Right cardiac atrium (tissue), 5 donors: ENCODE results near the gene SELENBP1. TPM values are rescaled to one million over a fixed set of nuclear protein-coding genes. Genes with fewer than 3 reads are reported as not detected.

Source experiments
- ATAC-seq, 2 donors: fragments of 200-7000 bp; cut with Tn5 transposase; one replicate each; pipeline versions ENCODE4 v1.8.0 to v1.9.1; 2020; ENCODE audit warnings: moderate library complexity in 2 of 2, mild to moderate bottlenecking in 1 of 2
- DNase-seq, 3 donors: peaks; one replicate each; pipeline ENCODE4 v3.0.0-alpha.2; 2020
- H3K27ac ChIP-seq: one replicate; pipeline ENCODE4 v1.5.1; 2013; ENCODE audit warnings: mild to moderate bottlenecking, low read length, control low read depth, moderate library complexity
- H3K27me3 ChIP-seq: one replicate; pipeline ENCODE4 v1.6.1; 2013; ENCODE audit not compliant: control insufficient read depth, insufficient read depth
- H3K4me1 ChIP-seq: one replicate; pipeline ENCODE4 v1.6.1; 2013; ENCODE audit warnings: low read length; ENCODE audit not compliant: control insufficient read depth, insufficient read depth
- H3K4me3 ChIP-seq: one replicate; pipeline ENCODE4 v1.5.1; 2013; ENCODE audit warnings: low read length, control low read depth
- H3K9me3 ChIP-seq: one replicate; pipeline ENCODE4 v1.6.1; 2013; ENCODE audit warnings: low read length; ENCODE audit not compliant: control insufficient read depth
- WGBS: extraction: QIAGEN DNeasy Blood & Tissue Kit; methylation state at CpG from one replicate; pipeline ENCODE4 v1.1.7; 2013; 5-methylcytosine and 5-hydroxymethylcytosine counted together
- intact Hi-C, 4 donors: fragments of 100-400 bp; cut with DNase I; formaldehyde crosslinking; loops; one replicate each; pipeline versions ENCODE4 v1.11.0 to v1.14.0; 2022 to 2023
- polyA plus RNA-seq: library from polyadenylated mRNA; stranded (reverse); fragments of 200-250 nt; gene quantifications from one replicate; pipeline ENCODE4 v1.2.3, GENCODE V29; 2013
- total RNA-seq, 4 donors: library from RNA; stranded (reverse); fragmentation: NEBNext Ultra II Directional; extraction: Animal tissue kit (Norgen Biotek cat#: 25700); gene quantifications; one replicate each; pipeline ENCODE4 v1.2.1, GENCODE V29; 2021
- donor health status: healthy with polysubstance abuse.
- donor health status: DM: no; HTN: yes; CAD: no.
- donor health status: DM: no; HTN: no; CAD: no.
- donor health status: DM: no; HTN: yes; CAD: no; lungs with severe emphysema.
- donor health status: DM: yes; HTN: yes; CAD: no.

SELENBP1 gene
- total and polyA plus RNA-seq, 5 donors: 31.1 to 65.9 (median 56.4) TPM

DNA sequence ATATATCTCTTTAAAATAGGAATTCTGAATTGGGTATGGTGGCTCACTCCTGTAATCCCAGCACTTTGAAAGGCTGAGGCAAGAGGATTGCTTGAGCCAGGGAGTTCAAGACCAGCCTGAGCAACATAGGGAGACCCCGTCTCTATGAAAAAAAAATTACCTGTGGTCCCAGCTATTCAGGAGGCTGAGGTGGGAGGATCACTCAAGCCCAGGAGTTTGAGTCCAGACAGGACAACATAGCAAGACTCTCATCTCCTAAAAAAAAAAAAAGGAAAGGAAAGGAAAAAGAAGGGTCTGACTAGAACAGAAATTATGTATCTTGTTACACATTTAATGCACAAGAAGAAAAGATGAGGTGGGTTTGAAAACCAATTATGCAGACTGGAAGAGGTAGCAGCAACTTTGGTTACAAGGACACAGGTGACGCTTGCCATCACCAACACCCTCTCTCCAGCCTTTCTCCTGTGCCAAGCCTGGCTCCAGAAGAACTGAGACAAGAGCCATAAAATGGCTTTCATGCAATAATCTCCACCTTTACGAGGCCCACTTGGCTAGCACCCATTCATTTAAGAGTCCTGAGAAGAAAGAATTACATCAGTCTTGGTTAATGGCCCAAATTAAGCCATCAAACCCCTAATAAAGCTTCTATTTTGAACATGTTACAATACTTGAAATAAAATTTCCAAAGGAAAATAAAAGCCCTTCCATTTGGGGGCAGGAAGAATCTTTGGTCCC lies 4.8 kb upstream of the SELENBP1 start:
- intact Hi-C loops: no loop called here
- no peaks in the 10 kb centered on the region for H3K27me3 ChIP-seq

DNA sequence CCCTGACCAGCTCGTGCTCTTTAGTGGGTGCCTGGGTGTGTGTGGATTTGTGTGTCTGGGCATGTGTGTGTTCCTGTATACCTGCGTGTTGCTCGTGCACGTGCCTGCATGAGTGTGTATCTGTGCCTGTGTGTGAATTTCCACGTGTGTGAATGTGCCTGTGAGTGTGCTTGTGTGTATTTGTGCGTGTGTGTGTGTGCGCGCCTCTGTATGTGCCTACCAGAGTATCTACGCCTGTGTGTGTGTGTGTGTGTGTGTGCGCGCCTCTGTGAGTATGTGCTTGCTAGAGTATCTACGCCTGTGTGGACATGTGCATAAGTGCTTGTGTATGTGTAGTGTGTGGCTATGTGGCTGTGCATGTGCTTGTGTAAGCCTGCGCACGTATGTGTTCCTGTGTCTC lies 691 bp upstream of the SELENBP1 start:
- Histone ChIP-seq H3K4me3 (no peak overlapping the region), H3K27ac (no peak overlapping the region), H3K4me1 (peaks cover 3% of the 10 kb centered on the region), H3K9me3 (no peaks in the 10 kb centered on the region), H3K27me3 (no peaks in the 10 kb centered on the region)
- no peak for ATAC-seq
- intact Hi-C loops: no loop called here
- DNase-seq: no peak
- 92% methylated on average over 14 of the region's 14 CpGs for WGBS

More for the DNA sequence above, 4.8 kb upstream of the SELENBP1 start:
- ATAC-seq: no peak
- H3K4me3 ChIP-seq: no peak overlapping the region
- no peak for DNase-seq
- whole genome bisulfite sequencing: 73% methylated on average over 3 of the region's 3 CpGs
- no peaks in the 10 kb centered on the region for H3K4me1 ChIP-seq
- no peaks in the 10 kb centered on the region for H3K9me3 ChIP-seq
- H3K27ac ChIP-seq: no peak overlapping the region

DNA sequence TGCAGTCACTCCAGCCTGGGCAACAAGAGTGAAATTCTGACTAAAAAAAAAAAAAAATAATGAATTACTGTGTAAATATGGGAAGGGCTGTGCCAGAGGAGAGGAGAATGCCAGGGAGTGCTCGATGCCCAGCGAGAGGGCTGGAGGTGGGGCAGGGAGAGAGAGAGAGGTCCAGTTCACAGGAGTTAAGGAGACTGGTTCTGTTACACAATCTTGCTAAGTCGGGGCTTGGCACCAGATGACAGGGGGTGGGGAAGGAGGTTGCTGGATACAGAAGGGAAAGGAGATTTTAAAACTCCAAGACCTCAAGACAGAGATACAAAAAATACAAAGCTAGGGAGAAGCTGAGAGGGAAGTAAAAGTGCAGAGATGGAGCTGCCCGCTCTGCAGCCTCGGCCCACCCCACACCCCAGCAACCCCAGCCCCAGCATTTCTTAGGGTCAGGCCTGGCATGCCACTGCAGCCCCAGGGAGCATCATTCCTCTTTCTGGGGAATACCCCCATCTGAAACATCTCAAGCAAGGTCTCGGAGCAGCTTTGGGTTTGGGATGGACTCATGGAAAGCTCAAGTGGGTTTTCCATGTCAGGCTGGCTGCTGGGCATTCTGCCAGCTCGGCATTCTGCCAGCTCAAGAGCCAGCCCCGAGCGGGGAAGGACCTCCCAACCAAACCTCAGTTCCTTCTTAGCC lies 991 bp downstream of the SELENBP1 start:
- H3K4me3 ChIP-seq: peak overlapping the region; percentile 60
- H3K27me3 ChIP-seq: no peaks in the 10 kb centered on the region
- no peaks in the 10 kb centered on the region for H3K9me3 ChIP-seq
- 19% methylated on average over 9 of the region's 9 CpGs for WGBS
- peak; percentile 61 to 66 for ATAC-seq
- H3K27ac ChIP-seq: peak overlapping the region; percentile 84
- peak; percentile 78 to 93 (median 88) for DNase-seq
- peaks cover 3% of the 10 kb centered on the region for H3K4me1 ChIP-seq
- intact Hi-C loops: no loop called here

DNA sequence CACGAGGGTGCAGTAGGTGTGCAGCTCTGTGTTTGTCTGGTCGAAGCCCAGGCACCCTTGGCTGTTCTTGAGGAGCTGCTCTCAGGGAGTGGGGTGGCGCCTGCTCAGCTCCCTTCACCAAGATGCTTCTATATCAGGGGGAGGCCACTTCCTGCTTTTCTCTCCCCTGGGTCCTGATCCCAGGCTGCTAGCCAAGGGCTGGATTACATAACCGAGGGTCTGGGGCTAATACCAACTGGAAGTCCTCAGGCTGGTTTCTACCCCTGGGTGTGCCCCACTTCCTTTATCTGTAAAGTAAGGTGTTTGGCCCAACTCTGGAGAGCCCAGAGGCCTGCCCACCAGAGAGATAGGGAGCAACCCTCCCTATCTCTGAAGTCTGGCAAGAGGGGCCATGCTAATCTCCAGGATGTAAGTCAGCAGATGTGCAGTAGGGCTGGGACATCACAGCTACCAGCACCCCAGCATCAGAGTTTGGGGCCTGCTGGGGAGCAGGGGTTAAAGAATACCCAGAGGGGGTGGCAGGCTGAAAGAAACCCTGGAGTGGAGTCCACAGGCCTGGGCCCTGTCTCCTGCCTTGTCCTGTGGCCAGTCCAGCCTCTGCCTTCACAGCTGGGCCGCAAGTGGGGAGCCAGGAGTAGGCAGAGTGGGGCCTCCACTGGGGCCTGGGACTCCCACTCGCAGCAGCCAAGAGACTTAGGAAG lies 2.1 kb downstream of the SELENBP1 start:
- Histone ChIP-seq H3K4me1 (peaks cover 3% of the 10 kb centered on the region), H3K4me3 (no peak overlapping the region), H3K9me3 (no peaks in the 10 kb centered on the region), H3K27me3 (no peaks in the 10 kb centered on the region), H3K27ac (peak overlapping the region; percentile 25)
- peak; percentile 20 to 23 for ATAC-seq
- intact Hi-C loops: no loop called here
- peak; percentile 63 to 89 (median 89) for DNase-seq
- 37% methylated on average over 6 of the region's 6 CpGs for WGBS

DNA sequence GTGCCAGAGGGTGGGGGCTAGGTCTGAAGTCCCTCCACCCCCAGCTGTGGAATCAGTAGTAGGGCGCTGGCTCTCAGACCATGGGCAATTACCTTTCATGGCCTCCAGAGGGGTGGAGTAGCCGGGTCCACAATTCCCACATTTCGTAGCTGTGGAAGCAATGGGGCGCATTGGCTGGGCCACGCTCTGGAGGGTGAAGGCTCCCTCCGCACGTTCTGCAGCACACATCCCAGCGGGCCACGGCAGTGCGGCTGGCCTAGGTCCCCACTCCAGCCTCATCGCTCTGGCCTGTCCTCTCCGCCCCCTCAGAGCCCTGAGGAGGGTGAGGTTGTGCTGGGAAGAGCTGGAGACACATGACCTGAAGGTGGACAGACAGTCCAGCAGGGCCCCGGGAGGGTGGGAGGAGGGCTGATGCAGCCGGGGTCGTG lies 2.9 kb downstream of the SELENBP1 start:
- DNase-seq (peak in 1 of 3 donors; percentile 57), ATAC-seq (no peak)
- intact Hi-C loops: no loop called here
- Histone ChIP-seq H3K27me3 (no peaks in the 10 kb centered on the region), H3K27ac (no peak overlapping the region), H3K9me3 (no peaks in the 10 kb centered on the region), H3K4me1 (peaks cover 3% of the 10 kb centered on the region), H3K4me3 (no peak overlapping the region)
- 71% methylated on average over 15 of the region's 15 CpGs for WGBS

DNA sequence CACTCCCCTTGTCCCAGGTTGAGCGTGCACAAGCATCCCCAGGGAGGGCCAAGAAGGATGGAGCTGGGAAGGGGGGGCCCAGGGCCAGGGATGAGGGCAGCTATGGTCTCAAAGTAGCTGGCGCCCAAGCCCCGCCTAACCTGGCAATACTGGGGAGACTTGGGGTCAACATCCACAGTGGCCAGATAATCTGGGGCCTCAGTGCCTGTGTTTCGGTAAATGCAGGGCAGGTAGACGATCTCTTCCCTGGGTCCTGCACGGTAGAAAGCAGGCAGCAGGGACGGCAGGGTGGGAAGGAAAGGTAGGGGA lies 3.2 kb downstream of the SELENBP1 start:
- Histone ChIP-seq H3K9me3 (no peaks in the 10 kb centered on the region), H3K27ac (no peak overlapping the region), H3K27me3 (no peaks in the 10 kb centered on the region), H3K4me1 (peaks cover 3% of the 10 kb centered on the region), H3K4me3 (no peak overlapping the region)
- no peak for DNase-seq
- intact Hi-C loops: no loop called here
- WGBS: 91% methylated on average over 7 of the region's 7 CpGs
- no peak for ATAC-seq

DNA sequence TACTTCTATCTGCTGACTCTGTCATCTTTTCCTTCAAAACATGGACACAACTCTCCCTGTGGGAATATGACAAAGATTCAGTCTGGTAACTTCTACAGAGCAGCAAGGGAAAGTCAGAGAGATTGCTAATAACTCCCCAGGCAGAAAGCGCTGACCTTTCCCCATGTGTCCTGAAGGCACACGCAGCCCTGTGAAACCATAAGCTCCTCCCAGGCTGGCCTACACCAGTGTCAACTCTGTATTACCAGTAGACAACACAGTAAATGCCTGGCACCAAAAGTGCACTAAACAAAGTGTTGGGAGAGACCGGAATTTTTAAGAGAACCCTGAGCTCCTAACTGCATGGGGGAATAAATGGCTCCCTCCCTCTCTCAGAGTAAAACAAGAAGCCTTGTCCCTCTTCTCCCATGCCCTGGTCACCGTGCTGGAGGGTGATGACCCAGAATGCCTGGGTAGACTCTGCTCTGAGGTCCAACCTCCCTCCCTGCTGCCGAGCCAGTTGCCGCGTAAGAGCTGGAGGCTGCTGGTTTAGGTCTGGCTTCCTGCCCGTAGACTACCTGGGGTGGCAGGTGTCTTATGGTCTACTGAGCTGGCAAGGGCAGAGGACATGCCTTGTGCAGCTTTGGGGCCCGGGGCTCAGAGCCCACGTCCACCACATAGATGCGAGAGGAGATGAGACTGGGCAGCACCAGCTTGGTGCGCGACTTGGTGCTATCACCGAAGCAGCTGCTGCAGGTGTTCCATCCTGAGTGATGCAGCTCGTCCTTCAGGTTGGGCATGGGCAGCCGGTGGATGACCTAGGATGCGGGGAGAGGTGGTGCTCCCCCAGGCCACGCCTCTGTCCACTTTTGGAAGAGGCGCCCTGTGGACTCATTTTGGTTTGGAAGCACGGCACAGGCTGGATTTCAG lies 3.9 kb downstream of the SELENBP1 start:
- peak in 1 of 3 donors; percentile 38 for DNase-seq
- 91% methylated on average over 20 of the region's 20 CpGs for WGBS
- intact Hi-C loops: no loop called here
- Histone ChIP-seq H3K4me1 (peaks cover 3% of the 10 kb centered on the region), H3K4me3 (no peak overlapping the region), H3K9me3 (no peaks in the 10 kb centered on the region), H3K27me3 (no peaks in the 10 kb centered on the region), H3K27ac (peak overlapping the region; percentile 54)
- ATAC-seq: no peak

DNA sequence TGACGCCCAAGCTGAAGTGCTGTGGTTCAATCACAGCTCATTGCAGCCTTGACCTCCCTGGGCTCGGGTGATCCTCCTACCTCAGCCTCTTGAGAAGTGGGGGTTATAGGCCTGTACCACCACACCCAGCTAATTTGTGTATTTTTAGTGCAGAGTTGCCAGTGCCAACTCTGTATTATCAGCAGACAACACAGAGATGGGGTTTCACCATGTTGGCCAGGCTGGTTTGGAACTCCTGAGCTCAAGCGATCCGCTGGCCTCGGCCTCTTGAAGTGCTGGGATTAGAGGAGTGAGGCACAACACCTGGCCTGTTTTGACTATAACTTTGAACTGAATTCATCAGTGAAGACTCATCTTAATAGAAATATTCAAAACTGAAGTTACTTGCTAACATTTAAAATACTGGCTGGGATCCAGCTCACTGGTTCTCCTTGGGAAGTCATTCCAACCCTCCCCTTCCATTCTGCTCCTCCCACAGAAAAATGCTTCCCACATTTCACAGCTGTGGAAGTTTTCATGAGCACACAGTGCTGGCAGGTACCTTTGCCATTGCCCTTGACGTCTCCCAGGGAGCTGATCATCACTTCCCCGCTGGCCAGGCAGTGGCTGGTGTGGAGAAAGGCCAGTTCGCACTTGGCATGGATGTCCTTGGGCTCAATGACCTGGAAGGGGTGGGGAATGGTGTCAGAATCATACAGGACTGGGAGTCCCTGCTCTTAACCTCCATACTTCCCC lies 4.7 kb downstream of the SELENBP1 start:
- no peak for ATAC-seq

DNA sequence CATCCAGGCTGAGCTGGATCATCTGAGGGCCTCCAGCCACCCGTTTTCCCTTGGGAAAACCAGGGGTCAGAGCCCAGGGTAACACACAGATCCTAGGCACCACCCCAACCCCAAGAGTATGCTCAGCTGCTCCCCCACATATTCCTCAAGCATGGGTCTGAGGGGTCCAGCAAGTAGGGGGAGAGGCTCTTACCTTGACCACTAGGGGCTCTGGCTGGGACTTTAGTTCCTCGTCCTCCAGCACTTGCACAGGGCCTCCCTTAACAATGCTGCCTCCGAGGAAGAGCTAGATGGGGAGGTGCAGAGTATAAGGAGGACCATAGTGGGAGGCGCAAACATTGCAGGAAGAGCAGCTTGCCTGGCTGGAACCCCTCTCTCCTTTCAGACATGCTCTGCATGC lies 7.5 kb downstream of the SELENBP1 start:
- 86% methylated on average over 4 of the region's 4 CpGs for WGBS
- no peak overlapping the region for H3K4me3 ChIP-seq
- no peak for ATAC-seq
- no peaks in the 10 kb centered on the region for H3K27me3 ChIP-seq
- H3K27ac ChIP-seq: no peak overlapping the region
- no peaks in the 10 kb centered on the region for H3K4me1 ChIP-seq
- H3K9me3 ChIP-seq: peaks cover 1% of the 10 kb centered on the region
- intact Hi-C loops: no loop called here
- no peak for DNase-seq

More for the DNA sequence above, 4.7 kb downstream of the SELENBP1 start:
- no peak overlapping the region for H3K4me3 ChIP-seq
- 71% methylated on average over 8 of the region's 8 CpGs for WGBS
- peak in 2 of 3 donors; percentile 57 to 69 for DNase-seq
- H3K27me3 ChIP-seq: no peaks in the 10 kb centered on the region
- H3K4me1 ChIP-seq: peaks cover 3% of the 10 kb centered on the region
- intact Hi-C loops: no loop called here
- H3K9me3 ChIP-seq: no peaks in the 10 kb centered on the region
- peak overlapping the region; percentile 54 for H3K27ac ChIP-seq
